K562 (cell line): ENCODE measurements around the gene ELF2. TPM values are rescaled to one million over a fixed set of nuclear protein-coding genes. Genes with fewer than 3 reads are reported as not detected.

Experiments used
- AFF4 ChIP-seq: sonication (generic); formaldehyde crosslinking; IDR thresholded peaks from 2 replicates; pipeline ENCODE4 v1.8.0; 2023; ENCODE audit warnings: mild to moderate bottlenecking, missing genetic modification reagents
- BDP1 ChIP-seq: IDR thresholded peaks from 3 replicates; pipeline ENCODE4 v1.6.1; 2011; ENCODE audit not compliant: insufficient read length, insufficient read depth
- BRD4 ChIP-seq: fragments of 200-600 bp; sonication (generic); IDR thresholded peaks from 2 replicates; pipeline ENCODE4 v1.6.1; 2017; ENCODE audit warnings: inconsistent platforms
- CHD4 ChIP-seq: fragments of 200-600 bp; sonication (generic); IDR thresholded peaks from 3 replicates; pipeline ENCODE4 v1.6.1; 2012; ENCODE audit warnings: low read depth, mild to moderate bottlenecking, mixed read lengths, low read length, inconsistent platforms; ENCODE audit not compliant: insufficient read depth, insufficient replicate concordance, poor library complexity, severe bottlenecking
- E2F6 ChIP-seq, 2 experiments: IDR thresholded peaks; 2 replicates each; pipeline ENCODE4 v1.6.1; 2011; ENCODE audit warnings: borderline replicate concordance in 1 of 2, control low read depth in 1 of 2, low read depth in 1 of 2, low read length in 1 of 2, mild to moderate bottlenecking in 1 of 2, mixed read lengths in 1 of 2, moderate library complexity in 1 of 2; ENCODE audit not compliant: insufficient read depth in 1 of 2, insufficient read length in 1 of 2, poor library complexity in 1 of 2, severe bottlenecking in 1 of 2; ENCODE audit errors: extremely low read depth in 1 of 2
- GTF3C2 ChIP-seq: IDR thresholded peaks from 3 replicates; pipeline ENCODE4 v1.6.1; 2011; ENCODE audit warnings: borderline replicate concordance, mild to moderate bottlenecking, moderate library complexity; ENCODE audit not compliant: insufficient read length; ENCODE audit errors: extremely low read depth
- KDM5B ChIP-seq: fragments of 200-600 bp; sonication (generic); IDR thresholded peaks from 2 replicates; pipeline ENCODE4 v1.6.1; 2012; ENCODE audit warnings: low read depth, mild to moderate bottlenecking, moderate library complexity, low read length, control low read depth, inconsistent platforms; ENCODE audit not compliant: insufficient replicate concordance
- MIER1 ChIP-seq: fragments of 450-650 bp; IDR thresholded peaks from 2 replicates; pipeline ENCODE4 v1.6.1; 2016; ENCODE audit warnings: antibody characterized with exemption, mild to moderate bottlenecking, low read depth
- NR2F6 ChIP-seq: fragments of 450-650 bp; formaldehyde crosslinking; IDR thresholded peaks from 2 replicates; pipeline ENCODE4 v1.4.0; 2020; ENCODE audit warnings: mild to moderate bottlenecking
- STAG1 ChIP-seq: sonication (generic); formaldehyde crosslinking; IDR thresholded peaks from 2 replicates; pipeline ENCODE4 v1.5.0; 2020; ENCODE audit warnings: missing genetic modification reagents, borderline replicate concordance
- STAT5A ChIP-seq: IDR thresholded peaks from 2 replicates; pipeline ENCODE4 v1.6.1; 2012; ENCODE audit warnings: low read length, inconsistent platforms, borderline replicate concordance
- TBL1XR1 ChIP-seq, 2 experiments: IDR thresholded peaks; 2 replicates each; pipeline ENCODE4 v1.6.1; 2012; ENCODE audit warnings: improper control_type of control experiment in 2 of 2, low read length in 2 of 2, mild to moderate bottlenecking in 1 of 2
- TSC22D4 ChIP-seq: fragments of 450-650 bp; IDR thresholded peaks from 2 replicates; pipeline ENCODE4 v1.6.1; 2016; ENCODE audit warnings: missing genetic modification characterization, missing biosample characterization, control low read depth
- ZC3H11A ChIP-seq: IDR thresholded peaks from 2 replicates; pipeline ENCODE4 v1.6.1; 2012; ENCODE audit warnings: low read depth, low read length, improper control_type of control experiment
- ZEB2 ChIP-seq: fragments of 450-650 bp; IDR thresholded peaks from 2 replicates; pipeline ENCODE4 v1.6.1; 2016
- ZNF239 ChIP-seq: fragments of 250-450 bp; sonication (Bioruptor Pico); IDR thresholded peaks from 2 replicates; pipeline ENCODE4 v1.4.0; 2020; ENCODE audit warnings: mild to moderate bottlenecking
- ZNF277 ChIP-seq: fragments of 250-450 bp; sonication (Bioruptor Pico); IDR thresholded peaks from 2 replicates; pipeline ENCODE4 v1.8.0; 2022; ENCODE audit warnings: inconsistent platforms, mild to moderate bottlenecking, moderate library complexity, borderline replicate concordance
- ZNF707 ChIP-seq: fragments of 250-450 bp; sonication (Bioruptor Pico); conservative IDR thresholded peaks from 2 replicates; pipeline ENCODE4 v1.8.0; 2022; ENCODE audit warnings: inconsistent platforms, mild to moderate bottlenecking, moderate library complexity
- polyA plus RNA-seq, 8 experiments: library from polyadenylated mRNA; depleted of rRNA in 4 of 8; stranded (reverse) in 5 of 8; unstranded in 3 of 8; fragments of >200 nt; fragmentation: Nextera tagmentation in 2 of 8; fragmentation: Illumina TruSeq in 1 of 8; extraction: Ambion mirVana in 2 of 8; extraction: Trizol in 1 of 8; gene quantifications; 2 replicates each; pipeline versions ENCODE4 v1.2.1 to v1.2.3, GENCODE V29; 2011 to 2014; ENCODE audit warnings: inconsistent platforms in 1 of 8, missing spikeins in 1 of 8
- total RNA-seq, 7 experiments: library from RNA; depleted of rRNA in 6 of 7; stranded (reverse); fragments of >200 nt in 6 of 7; fragmentation: Illumina TruSeq in 2 of 7; extraction: Trizol in 2 of 7; gene quantifications; 2 replicates each; pipeline versions ENCODE4 v1.2.1 to v1.2.3, GENCODE V29; 2011 to 2021; ENCODE audit warnings: low replicate concordance in 1 of 7

ELF2 gene
- total and polyA plus RNA-seq, 9 of the 15 experiments (the other 6 are each of a cell fraction or from before 2014, with no cell fraction given), result 9.4 to 58.7 (median 41.6) TPM

- TF ChIP-seq CHD4 (no peak), TSC22D4 (tag) (no peak), NR2F6 (CRISPR knock-in tag) (no peak), E2F6 (IDR thresholded peaks at IDR 0.05; ENCODE audit: borderline replicate concordance in 1 of 2, extremely low read depth in 1 of 2, insufficient read depth in 1 of 2, insufficient read length in 1 of 2, low read depth in 1 of 2, low read length in 1 of 2, poor library complexity in 1 of 2, severe bottlenecking in 1 of 2) (no peak), STAG1 (CRISPR knock-in tag) (no peak), MIER1 (no peak), ZNF707 (CRISPR knock-in tag) (no peak; the same call in 1 of the 2 replicates), ZC3H11A (no peak), ZNF277 (no peak), KDM5B (no peak), ZEB2 (no peak), BDP1 (no peak), TBL1XR1 (IDR thresholded peaks at IDR 0.05; ENCODE audit: low read length in 2 of 2) (no peak), GTF3C2 (no peak), ZNF239 (CRISPR knock-in tag) (no peak), STAT5A (no peak), BRD4 (no peak), AFF4 (CRISPR knock-in tag) (no peak)
Observed at GRCh38 chr4:139208404-139208945, 31.5 kb upstream of the ELF2 start (continued).
